CD4-positive, alpha-beta T cell (primary cell): ENCODE results near the gene WDR59. TPM values are rescaled to one million over a fixed set of nuclear protein-coding genes. Genes with fewer than 3 reads are reported as not detected.

Source experiments
- ATAC-seq: fragments of 200-7000 bp; cut with Tn5 transposase; one replicate; pipeline ENCODE4 v1.10.0; 2022; ENCODE audit warnings: mild to moderate bottlenecking; ENCODE audit not compliant: poor library complexity
- CTCF ChIA-PET: fragments of 350-600 bp; sonication (Branson Sonifier 250); formaldehyde crosslinking; loops from one replicate; lab custom pipeline; 2021; ENCODE audit warnings: antibody characterized with exemption, inconsistent platforms; lab: Charles Lee
- POLR2A ChIA-PET: fragments of 350-600 bp; sonication (Branson Sonifier 250); formaldehyde crosslinking; loops from one replicate; lab custom pipeline; 2021; ENCODE audit warnings: antibody characterized with exemption, inconsistent platforms; lab: Charles Lee
- DNase-seq, 14 experiments: peaks; one replicate each; pipeline ENCODE4 v3.0.0-alpha.2; 2013 to 2020; ENCODE audit warnings: mixed read lengths in 2 of 14
- H3K27ac ChIP-seq, 2 donors: one replicate each; pipeline versions ENCODE4 v1.5.1 to v1.7.0; 2013; ENCODE audit warnings: low read length in 2 of 2, low read depth in 1 of 2, mild to moderate bottlenecking in 1 of 2
- H3K27me3 ChIP-seq, 2 experiments: 1 replicate in 1 of 2; 2 replicates in 1 of 2; pipeline versions ENCODE4 v1.6.1 to v1.7.0; 2013; ENCODE audit warnings: low read length in 2 of 2, control low read depth in 1 of 2, mild to moderate bottlenecking in 1 of 2, moderate library complexity in 1 of 2; ENCODE audit not compliant: insufficient read depth in 2 of 2, control insufficient read depth in 1 of 2
- H3K36me3 ChIP-seq: one replicate; pipeline ENCODE4 v1.6.1; 2013; ENCODE audit warnings: low read length, control low read depth; ENCODE audit not compliant: insufficient read depth
- H3K4me1 ChIP-seq: one replicate; pipeline ENCODE4 v1.6.1; 2013; ENCODE audit warnings: low read length, control low read depth; ENCODE audit not compliant: insufficient read depth
- H3K4me3 ChIP-seq: one replicate; pipeline ENCODE4 v1.5.1; 2013; ENCODE audit warnings: mild to moderate bottlenecking, low read length, moderate library complexity
- H3K9me3 ChIP-seq, 2 experiments: 1 replicate in 1 of 2; 2 replicates in 1 of 2; pipeline versions ENCODE4 v1.6.1 to v1.7.0; 2013; ENCODE audit warnings: low read length in 2 of 2, mild to moderate bottlenecking in 2 of 2, control low read depth in 1 of 2, moderate library complexity in 1 of 2; ENCODE audit not compliant: control insufficient read depth in 1 of 2, insufficient read depth in 1 of 2
- H3K27ac Mint-ChIP-seq: one replicate; pipeline ENCODE4 v1.8.0; 2020; ENCODE audit warnings: mixed read lengths
- H3K27me3 Mint-ChIP-seq: one replicate; pipeline ENCODE4 v1.8.0; 2021; ENCODE audit warnings: mixed read lengths
- H3K36me3 Mint-ChIP-seq: one replicate; pipeline ENCODE4 v1.8.0; 2021; ENCODE audit warnings: low read depth, mixed read lengths
- H3K4me1 Mint-ChIP-seq: one replicate; pipeline ENCODE4 v1.8.0; 2021; ENCODE audit warnings: low read depth, mixed read lengths
- H3K4me3 Mint-ChIP-seq: one replicate; pipeline ENCODE4 v1.8.0; 2020; ENCODE audit warnings: mild to moderate bottlenecking, mixed read lengths
- H3K9me3 Mint-ChIP-seq: one replicate; pipeline ENCODE4 v1.8.0; 2020; ENCODE audit warnings: mixed read lengths
- intact Hi-C, 2 experiments: fragments of 100-400 bp; cut with DNase I in 1 of 2; cut with micrococcal nuclease in 1 of 2; formaldehyde crosslinking; loops; one replicate each; pipeline versions ENCODE4 v1.15.1 to v1.9.0; 2023 to 2025; cut with DNase I, micrococcal nuclease
- total RNA-seq, 174 experiments: library from RNA in 2 of 174; stranded (reverse) in 2 of 174; gene quantifications; one replicate each; pipeline ENCODE4 v1.2.3 and lab custom pipeline; 2021 to 2026
- TF ChIP-seq, protein P1 (sequence below): fragments of 200-600 bp; IDR thresholded peaks from one replicate; pipeline ENCODE4 v1.8.0; 2022; ENCODE audit warnings: antibody characterized with exemption, mild to moderate bottlenecking

The WDR59 gene
- total RNA-seq, 2 experiments from 2014 or later = 60.2 to 67.2 TPM

- H3K27me3 ChIP-seq = peaks cover 0 to 3% of the 10 kb centered on the region in 2 experiments
- no peak overlapping the region for H3K27ac ChIP-seq
- H3K4me3 Mint-ChIP-seq = no peak overlapping the region
- POLR2A ChIA-PET = no interaction called here
- H3K27me3 Mint-ChIP-seq = no peaks in the 10 kb centered on the region
- DNase-seq (no peak), ATAC-seq (no peak)
- H3K9me3 Mint-ChIP-seq = peaks cover 7% of the 10 kb centered on the region
- intact Hi-C loops = no loop called here
- no peaks in the 10 kb centered on the region for H3K4me1 ChIP-seq
- H3K4me1 Mint-ChIP-seq = peaks cover 3% of the 10 kb centered on the region
- H3K4me3 ChIP-seq = no peak overlapping the region
- no peak overlapping the region for H3K27ac Mint-ChIP-seq
- no peaks in the 10 kb centered on the region for H3K36me3 ChIP-seq
- peaks cover 9 to 18% of the 10 kb centered on the region in 2 experiments for H3K9me3 ChIP-seq
- CTCF ChIA-PET = no interaction called here
- TF ChIP-seq, protein P1, sequence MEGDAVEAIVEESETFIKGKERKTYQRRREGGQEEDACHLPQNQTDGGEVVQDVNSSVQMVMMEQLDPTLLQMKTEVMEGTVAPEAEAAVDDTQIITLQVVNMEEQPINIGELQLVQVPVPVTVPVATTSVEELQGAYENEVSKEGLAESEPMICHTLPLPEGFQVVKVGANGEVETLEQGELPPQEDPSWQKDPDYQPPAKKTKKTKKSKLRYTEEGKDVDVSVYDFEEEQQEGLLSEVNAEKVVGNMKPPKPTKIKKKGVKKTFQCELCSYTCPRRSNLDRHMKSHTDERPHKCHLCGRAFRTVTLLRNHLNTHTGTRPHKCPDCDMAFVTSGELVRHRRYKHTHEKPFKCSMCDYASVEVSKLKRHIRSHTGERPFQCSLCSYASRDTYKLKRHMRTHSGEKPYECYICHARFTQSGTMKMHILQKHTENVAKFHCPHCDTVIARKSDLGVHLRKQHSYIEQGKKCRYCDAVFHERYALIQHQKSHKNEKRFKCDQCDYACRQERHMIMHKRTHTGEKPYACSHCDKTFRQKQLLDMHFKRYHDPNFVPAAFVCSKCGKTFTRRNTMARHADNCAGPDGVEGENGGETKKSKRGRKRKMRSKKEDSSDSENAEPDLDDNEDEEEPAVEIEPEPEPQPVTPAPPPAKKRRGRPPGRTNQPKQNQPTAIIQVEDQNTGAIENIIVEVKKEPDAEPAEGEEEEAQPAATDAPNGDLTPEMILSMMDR = no peak
- H3K36me3 Mint-ChIP-seq = peaks cover 7% of the 10 kb centered on the region
Observed at GRCh38 chr16:74831467-74831866, 153.5 kb downstream of the WDR59 start.

GRCh38 chr16:74830648-74831047 lies 154.3 kb downstream of the WDR59 start:
- Histone ChIP-seq H3K36me3 (no peaks in the 10 kb centered on the region), H3K4me3 (no peak overlapping the region), H3K4me1 (no peaks in the 10 kb centered on the region), H3K27me3 (peaks cover 0 to 3% of the 10 kb centered on the region in 2 experiments), H3K9me3 (peaks cover 9 to 18% of the 10 kb centered on the region in 2 experiments), H3K27ac (no peak overlapping the region)
- Mint-ChIP-seq H3K36me3 (peaks cover 7% of the 10 kb centered on the region), H3K4me1 (peaks cover 10% of the 10 kb centered on the region), H3K9me3 (peaks cover 7% of the 10 kb centered on the region), H3K4me3 (no peak overlapping the region), H3K27ac (no peak overlapping the region), H3K27me3 (no peaks in the 10 kb centered on the region)
- intact Hi-C loops = no loop called here
- TF ChIP-seq, protein P1 = no peak
- ATAC-seq (no peak), DNase-seq (no peak)
- CTCF ChIA-PET = no interaction called here
- POLR2A ChIA-PET = no interaction called here

- CTCF ChIA-PET = no interaction called here
- Mint-ChIP-seq H3K36me3 (peaks cover 7% of the 10 kb centered on the region), H3K27me3 (no peaks in the 10 kb centered on the region), H3K4me3 (no peak overlapping the region), H3K4me1 (peaks cover 10% of the 10 kb centered on the region), H3K9me3 (peaks cover 7% of the 10 kb centered on the region), H3K27ac (no peak overlapping the region)
- H3K4me3 ChIP-seq = no peak overlapping the region
- peaks cover 0 to 3% of the 10 kb centered on the region in 2 experiments for H3K27me3 ChIP-seq
- intact Hi-C loops = no loop called here
- H3K4me1 ChIP-seq = no peaks in the 10 kb centered on the region
- DNase-seq (no peak), ATAC-seq (no peak)
- H3K36me3 ChIP-seq = no peaks in the 10 kb centered on the region
- H3K9me3 ChIP-seq = peaks cover 9 to 18% of the 10 kb centered on the region in 2 experiments
- TF ChIP-seq, protein P1 = no peak
- POLR2A ChIA-PET = no interaction called here
- no peak overlapping the region for H3K27ac ChIP-seq
Observed at GRCh38 chr16:74829637-74830036, 155.3 kb downstream of the WDR59 start.
